HG03135 (cell line): ENCODE measurements around the gene BEGAIN.

Experiments
- ATAC-seq: cut with Tn5 transposase; IDR thresholded peaks from one replicate; pipeline ENCODE4 v1.9.1; 2021; ENCODE audit warnings: mild to moderate bottlenecking, moderate library complexity; ENCODE audit not compliant: unreplicated experiment

BEGAIN gene

DNA sequence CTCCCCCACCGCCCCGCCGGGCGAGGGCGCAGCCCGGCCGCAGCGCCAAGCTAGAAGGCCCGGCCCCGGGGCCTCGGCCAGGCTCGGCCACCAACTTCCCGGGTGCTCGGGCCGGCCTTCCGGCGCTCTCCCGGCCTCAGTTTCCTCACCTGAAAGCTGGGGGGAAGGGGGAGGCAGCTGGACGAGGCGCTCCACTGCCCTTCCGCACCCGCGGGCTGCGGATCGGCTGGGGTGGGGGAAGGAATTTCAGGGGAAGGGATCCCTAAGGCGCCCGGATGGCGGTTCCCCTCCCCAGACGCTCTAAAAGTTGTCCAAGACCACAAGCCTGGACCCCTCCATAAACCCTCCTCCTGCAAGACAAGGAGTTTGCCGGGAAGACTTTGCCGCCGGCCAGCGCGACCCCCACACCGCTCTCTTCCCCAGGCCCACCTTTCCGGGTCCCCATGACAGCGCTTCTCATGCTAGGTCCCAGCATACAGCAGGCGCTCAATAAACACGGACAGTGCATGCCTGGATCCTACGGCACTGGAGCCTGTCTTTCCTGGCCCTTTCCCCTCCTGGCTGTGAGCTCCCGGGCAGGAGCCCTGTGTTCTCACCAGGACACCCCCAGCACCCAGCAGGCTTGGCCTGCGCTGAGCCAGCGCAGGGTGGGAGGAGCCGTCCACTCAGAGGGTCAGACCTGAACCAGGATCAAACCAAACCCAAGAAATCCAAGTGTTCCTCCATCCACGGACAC, 18.1 kb downstream of the BEGAIN start:
- no peak for ATAC-seq

DNA sequence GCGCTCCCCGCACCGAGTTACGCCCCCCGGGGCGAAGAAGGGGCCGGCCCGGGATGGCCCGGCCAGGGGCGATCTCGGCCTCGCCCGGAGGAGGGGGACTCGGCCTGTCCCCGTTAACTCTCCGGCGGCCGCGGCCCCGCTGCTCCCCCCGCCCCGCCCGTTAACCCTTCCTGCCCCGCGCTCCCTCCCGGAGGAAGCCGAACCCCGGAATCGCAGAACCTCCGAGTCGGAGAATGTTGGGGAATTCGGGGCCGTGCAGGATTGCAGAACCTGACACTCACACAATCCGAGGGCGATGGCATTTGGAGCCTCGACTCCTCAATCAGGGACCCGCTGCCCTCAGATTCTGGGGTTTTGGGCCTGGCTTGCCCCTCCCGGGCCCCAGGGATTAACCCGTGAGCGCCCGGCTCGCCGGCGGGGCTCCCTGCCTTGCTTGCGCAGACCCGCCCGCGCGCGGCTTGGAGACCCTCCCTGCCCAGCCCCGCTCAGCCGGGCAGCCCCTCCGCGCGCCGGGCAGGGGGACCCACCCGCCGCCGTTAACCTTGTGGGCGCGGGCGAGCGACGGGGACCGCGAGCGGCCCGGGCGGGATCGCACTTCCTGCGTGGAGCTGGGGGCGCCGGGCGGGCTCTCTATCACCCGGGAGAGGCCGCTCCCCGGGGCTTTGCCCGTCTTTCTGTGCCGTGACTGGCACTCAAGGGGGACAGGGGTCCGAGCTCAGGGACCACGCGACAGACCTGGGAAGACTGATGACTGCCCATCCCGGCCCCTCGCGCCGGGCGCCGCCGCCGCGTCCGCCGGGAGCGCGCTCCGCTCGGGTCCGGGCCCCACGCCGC, 18.8 kb downstream of the BEGAIN start:
- ATAC-seq, result no peak

DNA sequence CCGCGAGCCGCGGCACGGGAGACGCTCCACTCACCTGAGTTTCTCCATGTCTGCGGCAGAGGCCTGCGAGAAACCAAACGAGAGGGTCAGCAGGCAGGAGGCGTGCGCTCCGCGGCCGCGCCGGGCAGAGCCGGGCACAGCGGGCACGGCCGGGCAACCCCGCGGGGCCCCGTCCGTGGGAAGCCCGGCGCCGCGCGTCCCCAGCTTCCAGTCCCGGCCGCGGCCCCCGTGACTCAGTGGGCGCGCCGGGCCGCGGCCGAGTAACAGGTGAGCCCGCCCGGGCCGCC, 19.4 kb downstream of the BEGAIN start:
- ATAC-seq, result no peak

DNA sequence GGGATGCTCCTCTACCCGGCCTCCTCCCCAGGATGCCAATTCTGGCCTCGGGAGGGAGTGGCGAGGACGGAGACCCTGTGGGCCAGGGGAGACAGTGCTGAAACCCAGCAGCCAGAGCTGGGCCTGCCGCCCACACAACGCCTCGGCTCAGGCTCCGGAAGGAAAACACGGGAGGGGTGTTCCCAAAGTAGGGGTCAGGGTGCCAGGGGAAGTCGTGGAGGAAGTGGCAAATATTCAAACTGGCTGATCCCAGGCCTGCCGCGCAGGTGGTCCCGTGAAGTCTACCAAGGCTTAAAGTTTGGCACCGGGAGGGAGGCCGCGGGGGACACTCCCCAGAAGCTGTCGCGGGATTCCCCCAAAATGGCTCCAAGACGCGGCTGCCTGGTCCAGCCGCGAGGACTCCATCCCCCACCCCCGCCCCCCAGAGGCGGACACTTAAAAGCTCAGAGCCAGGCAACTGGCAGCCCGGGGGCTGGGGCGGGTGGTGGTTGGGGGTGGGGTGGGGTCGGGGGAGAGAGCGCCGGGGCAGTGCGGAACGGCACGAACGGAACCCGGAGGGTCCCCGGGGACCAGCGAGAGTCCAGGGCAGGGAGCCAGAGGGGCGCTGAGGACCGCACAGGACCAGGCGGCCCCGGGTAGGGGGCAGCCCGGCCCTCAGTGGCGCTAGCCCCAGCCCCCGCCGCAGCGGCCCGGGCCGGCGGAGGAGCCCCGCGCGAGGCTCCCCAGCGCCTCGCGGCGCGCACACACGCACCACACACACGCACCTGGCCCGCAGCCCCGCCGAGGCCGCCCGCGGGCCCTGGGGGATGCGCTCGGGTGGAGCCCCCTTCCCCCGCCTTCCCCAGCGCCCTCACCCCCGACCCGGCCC, 20.0 kb downstream of the BEGAIN start:
- no peak for ATAC-seq

DNA sequence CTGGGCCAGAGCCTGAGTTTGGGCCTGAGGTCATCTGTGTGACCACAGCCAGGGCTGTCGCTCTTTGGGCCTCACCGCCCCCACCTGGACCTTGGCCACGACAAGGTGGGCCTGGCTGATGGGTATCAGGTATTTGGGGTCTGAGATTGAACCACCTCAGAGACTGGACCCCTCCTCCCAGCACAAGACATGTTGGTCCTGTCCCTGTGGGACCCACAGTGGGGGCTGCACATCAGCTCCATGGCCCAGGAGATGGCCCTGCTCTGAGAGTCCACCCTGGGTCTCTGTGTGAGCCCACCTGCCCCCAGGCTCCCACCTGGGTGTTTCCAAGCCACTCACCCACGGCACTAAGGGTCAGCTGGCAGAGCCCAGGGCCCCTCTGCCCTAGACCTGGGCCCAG, 20.6 kb downstream of the BEGAIN start:
- ATAC-seq, result no peak

DNA sequence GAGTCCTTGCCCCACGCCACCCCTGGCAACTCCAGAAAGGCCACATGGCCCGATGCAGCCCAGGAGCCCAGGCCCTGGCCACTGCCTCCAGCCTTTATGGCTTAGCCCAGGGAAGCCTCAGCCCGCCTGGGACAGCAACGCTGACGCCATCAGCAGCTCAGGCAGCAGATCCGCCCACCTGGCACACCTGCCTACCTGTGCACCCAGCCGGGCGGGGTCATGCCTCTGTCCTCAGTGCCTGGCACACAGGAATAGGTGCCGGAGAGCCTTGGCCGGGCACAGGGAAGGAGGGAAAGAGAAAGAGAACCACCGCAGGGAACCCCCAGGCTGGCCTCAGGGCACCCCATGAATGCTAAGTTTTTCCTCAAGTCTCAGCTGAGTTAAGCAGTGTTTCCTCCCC, 21.1 kb downstream of the BEGAIN start:
- ATAC-seq, result no peak

DNA sequence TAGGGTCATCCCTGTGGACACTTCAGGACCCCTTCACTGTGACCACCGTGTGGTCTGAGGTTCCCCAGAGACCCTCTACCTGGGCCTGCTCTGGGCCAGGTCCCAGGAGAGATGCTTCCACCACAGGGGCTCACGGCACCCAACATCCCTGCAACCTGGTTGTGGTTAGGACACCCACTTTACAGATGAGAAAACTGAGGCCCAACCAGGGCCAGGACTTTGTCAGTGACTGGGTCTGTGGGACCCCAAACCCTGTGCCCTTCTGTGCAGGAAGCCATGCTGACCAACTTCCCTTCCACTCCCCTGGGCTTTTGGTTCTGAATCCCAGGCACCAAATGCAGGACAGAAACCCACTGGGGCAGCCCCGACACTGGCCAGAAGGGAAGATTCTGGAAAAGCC, 21.6 kb downstream of the BEGAIN start:
- no peak for ATAC-seq

DNA sequence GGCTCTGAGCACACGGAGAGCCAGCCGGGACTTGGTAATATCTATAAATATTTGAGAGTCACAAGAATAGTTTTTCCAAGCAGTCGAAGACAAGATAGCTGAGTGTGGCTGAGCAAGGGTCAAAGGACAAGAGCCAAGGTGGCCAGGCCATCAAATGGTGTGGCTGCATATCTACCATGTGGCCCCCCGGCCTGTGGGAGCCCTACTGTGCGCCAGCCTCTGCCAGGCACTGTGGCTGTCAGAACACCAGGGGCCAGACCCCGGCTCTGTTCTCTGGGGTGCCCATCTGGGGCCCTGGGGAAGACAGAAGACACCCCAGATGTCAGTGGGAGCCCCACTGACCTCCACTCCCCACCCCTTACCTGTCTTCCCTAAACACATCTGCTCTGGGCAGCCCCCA, 22.7 kb downstream of the BEGAIN start:
- no peak for ATAC-seq

DNA sequence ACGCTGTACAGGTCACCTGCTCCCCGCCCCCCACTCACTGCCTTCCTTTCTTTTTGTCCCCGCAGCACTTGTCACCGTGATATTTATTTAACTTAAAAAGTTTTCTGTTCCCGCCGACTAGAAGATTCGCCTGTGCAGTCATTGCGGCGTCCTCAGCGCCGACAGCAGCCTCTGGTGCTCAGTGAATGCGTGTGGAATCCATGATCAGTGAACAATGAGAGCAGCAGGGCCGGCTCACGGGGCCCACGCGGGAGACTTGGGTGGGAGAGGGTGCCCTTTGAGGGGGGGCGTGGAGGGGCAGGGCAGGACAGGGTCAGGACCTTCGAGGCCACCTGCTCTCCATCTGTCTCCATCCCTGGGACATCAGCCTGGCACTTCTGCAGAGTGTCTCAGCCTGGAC, 24.5 kb downstream of the BEGAIN start:
- ATAC-seq, result no peak

DNA sequence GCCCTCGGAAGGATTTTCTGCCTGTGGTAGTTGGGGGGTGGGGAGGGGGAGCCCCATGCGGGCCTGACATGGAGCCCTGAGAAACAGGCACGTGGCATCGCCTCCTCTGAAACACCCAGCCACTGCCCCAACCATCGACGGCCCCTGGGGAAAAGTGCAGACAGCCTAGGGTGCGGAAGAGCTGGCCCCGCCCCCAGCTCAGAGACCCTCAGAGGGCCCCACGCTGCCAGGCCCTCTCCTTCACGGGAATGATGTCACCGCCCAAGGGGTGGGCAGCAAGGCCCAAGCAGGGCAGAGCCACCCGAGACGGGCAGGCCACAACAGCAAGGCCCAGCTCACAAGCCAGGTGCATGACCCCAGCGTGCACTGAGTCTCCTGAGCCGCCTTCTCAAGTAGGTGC, 26.2 kb downstream of the BEGAIN start:
- no peak for ATAC-seq

DNA sequence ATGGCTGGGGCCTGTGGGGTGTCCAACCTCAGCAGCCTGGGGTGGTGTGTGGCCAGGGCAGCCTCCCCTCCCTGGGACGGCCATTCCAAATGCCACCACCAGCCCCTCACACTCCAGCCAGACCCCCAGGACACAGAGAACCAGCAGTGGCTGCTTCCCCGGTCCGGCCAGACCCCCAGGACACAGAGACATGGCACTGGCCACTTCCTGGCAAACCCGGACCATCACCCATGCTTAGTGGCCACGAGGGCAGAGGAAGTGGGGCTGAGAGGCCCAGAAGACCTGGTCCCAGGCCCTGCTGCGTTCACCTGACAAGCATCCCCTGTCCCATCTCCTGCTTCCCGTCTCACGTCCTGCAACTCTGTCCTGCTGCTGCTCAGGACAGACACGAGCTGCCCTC, 26.7 kb downstream of the BEGAIN start:
- ATAC-seq, result no peak

DNA sequence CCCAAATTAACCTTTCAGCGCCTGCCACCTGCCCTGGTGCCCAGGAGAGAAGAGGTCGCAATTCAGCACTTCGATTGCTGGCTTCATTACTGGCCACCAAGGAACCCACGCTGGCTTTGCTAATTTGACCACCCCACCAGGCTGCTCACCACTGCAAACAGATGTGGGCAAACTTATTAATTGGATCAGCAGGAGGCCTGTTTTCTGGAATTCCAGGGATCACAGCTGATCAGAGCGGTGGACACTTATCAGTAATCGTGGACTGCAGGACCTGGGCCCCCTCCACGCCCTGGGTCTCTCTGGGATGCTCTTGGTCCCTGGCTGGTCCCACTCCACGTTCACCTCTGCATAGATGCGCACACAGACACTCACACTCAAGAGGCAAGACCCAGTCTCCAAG, 27.8 kb downstream of the BEGAIN start:
- ATAC-seq, result no peak

DNA sequence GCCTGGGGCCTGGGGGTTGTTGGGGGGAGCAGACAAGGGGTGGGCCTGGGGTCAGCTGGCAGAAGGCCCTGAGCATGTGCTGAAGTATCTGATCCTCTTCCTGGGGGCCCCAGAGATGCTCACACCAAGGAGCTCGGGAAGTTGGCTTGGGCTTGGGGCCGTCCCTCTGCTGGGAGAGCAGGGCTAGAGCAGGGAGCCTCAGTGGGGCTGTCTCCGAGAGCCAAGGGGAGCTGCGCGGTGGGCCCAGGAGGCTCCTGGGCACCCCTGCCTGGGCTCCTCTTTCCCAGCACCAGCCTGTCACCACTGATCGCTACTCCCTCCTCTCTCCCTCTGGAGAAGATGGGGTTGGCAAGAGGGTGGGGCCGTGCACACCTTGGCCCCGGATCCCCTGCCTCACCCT, 28.3 kb downstream of the BEGAIN start:
- no peak for ATAC-seq

DNA sequence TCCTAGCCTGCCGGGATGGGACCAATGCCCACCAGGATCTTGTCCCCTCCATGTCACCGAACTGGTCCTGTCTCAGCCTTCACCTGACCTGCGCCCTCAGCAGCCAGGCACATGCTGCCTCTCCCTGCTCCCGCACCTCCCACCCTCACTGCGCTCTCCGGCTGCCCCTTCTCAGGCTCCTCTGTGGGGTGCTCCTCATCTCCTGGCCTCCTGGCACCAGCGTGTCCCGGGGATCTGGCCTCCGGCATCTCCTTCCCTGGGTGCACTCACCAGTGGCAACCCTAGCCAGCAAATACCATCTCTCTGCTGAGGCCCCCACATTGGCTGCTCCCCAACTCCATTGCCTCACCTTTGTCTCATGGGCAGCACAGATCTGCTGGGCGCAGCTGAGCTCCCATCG, 29.0 kb downstream of the BEGAIN start:
- ATAC-seq, result no peak

DNA sequence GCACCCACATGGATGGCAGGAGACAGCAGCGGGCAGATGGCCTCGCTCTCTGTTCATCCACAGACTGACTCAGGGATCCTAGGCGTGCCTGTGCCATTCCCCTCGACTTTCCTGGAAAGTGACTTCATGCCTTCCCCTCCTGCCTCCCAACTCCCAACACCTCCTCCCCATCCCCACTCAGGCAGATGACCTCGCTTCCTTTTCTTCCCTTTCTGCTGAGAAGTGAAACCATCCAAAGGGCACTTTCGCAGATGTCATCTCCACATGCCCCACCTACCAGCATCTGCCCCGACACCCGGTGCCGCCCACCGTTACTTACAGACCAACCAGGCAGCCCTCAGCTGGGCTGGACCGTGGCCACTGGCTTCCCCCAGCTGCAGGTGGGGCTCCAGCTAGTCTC, 29.6 kb downstream of the BEGAIN start:
- ATAC-seq, result no peak

DNA sequence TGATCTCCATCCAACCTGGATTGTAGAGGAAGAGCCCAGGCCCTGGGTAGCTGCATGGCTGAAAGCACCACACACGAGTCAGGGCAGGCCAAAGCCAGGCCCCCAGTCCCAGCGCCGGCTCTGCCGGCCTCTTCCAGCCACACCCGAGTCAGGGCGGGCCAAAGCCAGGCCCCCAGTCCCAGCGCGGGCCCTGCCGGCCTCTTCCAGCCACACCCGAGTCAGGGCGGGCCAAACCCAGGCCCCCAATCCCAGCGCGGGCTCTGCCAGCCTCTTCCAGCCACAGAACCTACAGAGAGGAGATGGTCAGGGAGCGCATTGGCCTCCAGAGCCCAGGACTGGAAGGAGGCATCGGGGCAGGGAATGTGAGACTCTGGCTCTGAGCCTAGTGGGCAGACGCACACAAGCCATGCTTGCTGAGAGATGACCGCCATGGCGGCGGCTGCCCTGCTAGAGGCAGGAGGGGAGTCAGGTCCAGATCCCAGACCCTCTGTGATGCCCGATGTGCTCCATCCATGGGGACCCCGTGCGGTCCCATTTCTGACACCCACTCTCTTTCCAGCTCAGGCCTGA, 30.2 kb downstream of the BEGAIN start:
- ATAC-seq, result no peak

DNA sequence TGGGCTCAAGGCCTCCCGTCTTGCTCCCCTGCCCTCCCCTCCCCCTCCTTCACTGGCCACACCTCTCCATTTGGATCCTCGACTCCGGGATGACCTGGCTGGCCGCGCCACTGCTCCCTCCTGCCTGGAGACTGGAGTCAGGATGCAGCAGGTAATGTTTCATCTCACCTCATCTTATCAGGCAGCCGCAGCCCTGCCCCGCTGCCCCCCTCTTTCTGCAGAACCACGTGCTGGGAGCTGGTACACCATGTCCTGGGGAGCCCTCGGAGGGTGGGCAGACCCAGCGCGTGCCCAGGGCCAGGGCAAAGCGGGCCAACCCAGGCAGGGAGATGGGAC, 31.1 kb downstream of the BEGAIN start:
- no peak for ATAC-seq

DNA sequence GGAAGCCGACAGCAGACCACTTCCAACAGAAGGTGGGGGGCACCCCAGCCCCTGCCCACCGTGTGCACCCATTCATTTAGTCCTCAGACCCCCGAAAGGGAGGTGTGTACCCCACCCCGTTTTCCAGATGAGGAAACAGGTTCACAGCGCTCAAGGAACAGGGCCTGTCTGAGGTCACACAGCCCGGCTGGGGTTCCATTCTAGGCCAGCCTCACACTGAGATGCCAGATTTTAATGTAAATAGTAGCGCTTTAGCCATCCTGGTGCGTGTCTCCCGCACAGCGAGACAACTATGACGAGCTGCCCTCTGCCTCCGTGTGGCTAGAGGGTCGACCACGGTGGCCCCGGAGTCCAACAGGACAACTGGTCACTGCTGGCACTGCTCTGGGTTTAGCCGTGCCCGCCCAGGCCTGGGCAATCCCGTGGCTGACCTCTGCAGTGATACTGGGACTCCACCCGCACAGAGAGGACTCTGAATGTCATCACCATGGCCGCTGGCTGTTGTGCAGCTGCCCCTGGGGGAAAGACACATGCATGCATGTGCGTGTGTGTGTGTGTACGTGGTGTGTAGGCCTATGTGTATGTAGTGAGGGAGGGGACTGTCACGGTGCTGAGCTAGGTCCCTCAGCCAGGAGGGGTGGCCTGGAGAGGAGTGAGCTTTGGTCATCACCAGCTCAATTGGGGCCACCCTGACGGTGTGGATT, 31.6 kb downstream of the BEGAIN start:
- no peak for ATAC-seq

DNA sequence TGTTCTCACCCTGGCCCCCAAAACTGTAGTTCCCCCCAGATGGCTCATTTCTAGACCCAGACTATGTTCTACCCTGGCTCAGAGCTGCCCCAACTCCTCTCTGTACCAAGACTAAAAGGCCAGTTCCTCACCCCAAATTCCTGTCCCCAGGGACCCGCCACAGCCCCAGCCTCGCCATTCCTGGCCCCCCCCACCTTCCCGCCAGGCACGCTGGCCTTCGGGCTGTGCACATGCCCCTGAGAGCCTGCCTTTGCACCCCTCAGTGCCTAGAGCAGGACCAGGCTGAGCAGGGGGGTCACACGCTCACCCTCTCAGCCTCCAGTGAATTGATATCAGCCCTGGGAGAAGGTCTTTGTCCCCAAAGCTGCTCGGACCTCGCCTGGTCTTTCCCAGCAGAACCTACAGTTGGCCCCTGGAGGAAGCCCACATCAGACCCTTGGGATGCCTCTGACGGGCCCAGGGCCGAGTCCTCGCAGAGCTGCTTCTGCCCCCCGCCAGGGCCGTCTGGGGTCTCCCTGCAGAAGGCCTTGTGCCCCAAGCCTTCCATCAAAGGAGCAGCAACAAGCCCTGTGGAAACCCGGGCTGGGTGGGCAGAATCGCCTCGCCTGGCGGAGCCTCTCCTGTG, 32.4 kb downstream of the BEGAIN start:
- no peak for ATAC-seq

DNA sequence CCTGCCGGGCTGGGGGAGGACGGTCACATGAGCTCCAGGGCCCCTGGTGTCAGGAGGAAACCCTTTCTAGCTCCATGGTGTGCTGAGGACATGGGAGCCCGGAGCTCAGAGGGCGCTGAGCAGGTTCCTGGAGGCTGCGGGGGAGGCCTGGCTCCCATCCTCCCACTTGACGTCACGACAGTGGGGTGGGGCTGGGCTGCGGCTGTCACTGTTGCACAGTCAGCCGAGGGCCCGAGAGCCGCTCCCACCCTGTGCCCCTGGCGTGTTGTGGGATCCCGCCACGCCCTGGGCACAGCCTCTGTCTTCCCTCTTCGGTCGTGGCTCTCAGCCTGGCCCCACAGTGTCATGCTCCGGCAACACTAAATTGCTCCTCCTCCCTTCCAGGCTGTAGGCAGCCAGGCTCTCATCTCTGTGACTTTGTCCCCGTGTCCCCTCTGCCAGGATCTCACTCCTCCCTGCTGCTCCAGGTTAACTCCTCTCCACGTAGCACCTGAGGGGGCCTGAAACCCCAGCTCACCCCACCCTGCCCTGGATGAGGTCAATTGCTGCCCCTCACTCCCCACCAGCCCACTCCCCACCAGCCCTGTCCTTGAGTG, 33.0 kb downstream of the BEGAIN start:
- ATAC-seq, result no peak
